ENCODE results near the gene ZFP64.

ZFP64 gene

GRCh38 chr20:52103335-52103912 lies 88.2 kb downstream of the ZFP64 start:
- DNase-seq: no peak

DNA sequence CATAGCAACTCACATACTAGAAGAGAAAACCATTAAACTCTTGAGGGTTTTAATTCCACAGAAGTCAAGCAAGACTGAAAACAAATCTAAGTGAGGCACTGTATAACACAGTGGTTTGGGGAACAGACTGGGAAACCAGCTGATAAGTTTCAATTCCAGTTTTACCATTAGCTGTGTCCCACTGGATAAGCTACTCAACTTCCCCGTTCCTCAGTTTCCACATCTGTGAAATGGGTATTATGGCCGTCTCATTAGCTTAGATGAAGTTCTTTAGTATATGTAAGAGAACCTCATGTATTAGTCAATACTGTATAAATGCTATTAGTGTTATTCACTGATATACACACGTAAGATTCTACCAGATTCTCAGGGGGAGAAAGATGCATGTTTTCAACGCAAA lies 89.0 kb downstream of the ZFP64 start:
- DNase-seq: no peak

- no peak for DNase-seq
Measured at GRCh38 chr20:52102126-52102525, 89.5 kb downstream of the ZFP64 start.

All from hippocampal formation (tissue), 2 donors.